Left lung (tissue), 10 donors: Measurements from ENCODE around the gene CACNA1C. TPM values are rescaled to one million over a fixed set of nuclear protein-coding genes. Genes with fewer than 3 reads are reported as not detected.

Experiments
- ATAC-seq: fragments of 200-7000 bp; cut with Tn5 transposase; one replicate; pipeline ENCODE4 v1.9.1; 2020; ENCODE audit warnings: moderate library complexity
- DNase-seq, 4 donors: peaks; one replicate each; pipeline ENCODE4 v3.0.0-alpha.2; 2013 to 2020
- H3K27ac ChIP-seq, 2 donors: fragments of 200-600 bp; sonication (generic) in 1 of 2; one replicate each; pipeline versions ENCODE4 v1.5.0 to v1.8.0; 2020 to 2021
- H3K27me3 ChIP-seq, 2 donors: fragments of 200-600 bp; sonication (generic) in 1 of 2; one replicate each; pipeline versions ENCODE4 v1.5.0 to v1.8.0; 2020 to 2021
- H3K36me3 ChIP-seq, 2 donors: fragments of 200-600 bp; sonication (generic) in 1 of 2; one replicate each; pipeline versions ENCODE4 v1.5.0 to v1.8.0; 2020 to 2021
- H3K4me1 ChIP-seq, 2 donors: fragments of 200-600 bp; one replicate each; pipeline ENCODE4 v1.8.0; 2021
- H3K4me3 ChIP-seq, 2 donors: fragments of 200-600 bp; sonication (generic) in 1 of 2; one replicate each; pipeline versions ENCODE4 v1.5.0 to v1.8.0; 2020 to 2021; ENCODE audit warnings: mild to moderate bottlenecking in 1 of 2
- H3K9me3 ChIP-seq, 2 donors: fragments of 200-600 bp; sonication (generic) in 1 of 2; one replicate each; pipeline versions ENCODE4 v1.5.0 to v1.8.0; 2020 to 2021
- intact Hi-C, 2 donors: fragments of 100-400 bp; cut with DNase I; formaldehyde crosslinking; loops; one replicate each; pipeline versions ENCODE4 v1.11.2 to v1.14.2; 2022
- polyA plus RNA-seq, 6 donors: library from polyadenylated mRNA; unstranded; fragments of 120-200 nt; gene quantifications; one replicate each; pipeline ENCODE4 v1.2.1, GENCODE V29; 2013; ENCODE audit not compliant: insufficient read length in 6 of 6
- total RNA-seq, 2 donors: library from RNA; stranded (reverse); fragmentation: NEBNext Ultra II Directional; extraction: Animal tissue kit (Norgen Biotek cat#: 25700); gene quantifications; one replicate each; pipeline ENCODE4 v1.2.1, GENCODE V29; 2021
- TF ChIP-seq, protein P1 (sequence below), 2 donors: fragments of 200-600 bp; sonication (generic) in 1 of 2; IDR thresholded peaks; one replicate each; pipeline versions ENCODE4 v1.5.0 to v1.8.0; 2021; ENCODE audit warnings: antibody characterized with exemption in 2 of 2
- donor health status: DM: no; HTN: yes; CAD: no.
- donor health status: DM: no; HTN: no; CAD: no.

The CACNA1C gene
- total and polyA plus RNA-seq, 8 donors, result 11.9 to 21.9 (median 14.2) TPM

DNA sequence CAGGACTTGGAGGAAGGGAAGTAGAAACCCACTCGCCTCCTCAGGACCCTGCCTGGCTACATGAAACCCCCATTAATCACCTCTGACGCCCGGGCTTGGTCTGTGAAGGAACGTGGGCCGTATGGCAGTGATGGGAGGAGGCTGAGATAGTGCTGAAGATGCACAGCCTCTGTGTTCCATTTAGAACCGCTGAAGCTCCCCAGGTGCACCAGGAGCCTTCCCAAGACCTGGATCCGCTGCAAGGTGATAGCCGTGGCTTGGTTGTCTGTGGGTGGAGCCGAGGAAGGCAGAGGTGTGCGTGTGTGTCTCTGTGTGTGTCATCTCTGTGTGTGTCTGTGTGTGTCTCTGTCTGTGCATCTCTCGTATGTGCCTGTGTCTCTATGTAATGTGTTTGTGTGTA lies 293.1 kb downstream of the CACNA1C start:
- DNase-seq, result no peak
- H3K4me1 ChIP-seq, result peaks cover 24 to 49% of the 10 kb centered on the region in 2 donors
- TF ChIP-seq, protein P1, sequence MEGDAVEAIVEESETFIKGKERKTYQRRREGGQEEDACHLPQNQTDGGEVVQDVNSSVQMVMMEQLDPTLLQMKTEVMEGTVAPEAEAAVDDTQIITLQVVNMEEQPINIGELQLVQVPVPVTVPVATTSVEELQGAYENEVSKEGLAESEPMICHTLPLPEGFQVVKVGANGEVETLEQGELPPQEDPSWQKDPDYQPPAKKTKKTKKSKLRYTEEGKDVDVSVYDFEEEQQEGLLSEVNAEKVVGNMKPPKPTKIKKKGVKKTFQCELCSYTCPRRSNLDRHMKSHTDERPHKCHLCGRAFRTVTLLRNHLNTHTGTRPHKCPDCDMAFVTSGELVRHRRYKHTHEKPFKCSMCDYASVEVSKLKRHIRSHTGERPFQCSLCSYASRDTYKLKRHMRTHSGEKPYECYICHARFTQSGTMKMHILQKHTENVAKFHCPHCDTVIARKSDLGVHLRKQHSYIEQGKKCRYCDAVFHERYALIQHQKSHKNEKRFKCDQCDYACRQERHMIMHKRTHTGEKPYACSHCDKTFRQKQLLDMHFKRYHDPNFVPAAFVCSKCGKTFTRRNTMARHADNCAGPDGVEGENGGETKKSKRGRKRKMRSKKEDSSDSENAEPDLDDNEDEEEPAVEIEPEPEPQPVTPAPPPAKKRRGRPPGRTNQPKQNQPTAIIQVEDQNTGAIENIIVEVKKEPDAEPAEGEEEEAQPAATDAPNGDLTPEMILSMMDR (IDR thresholded peaks at IDR 0.05), result no peak
- H3K9me3 ChIP-seq, result no peaks in the 10 kb centered on the region
- ATAC-seq, result no peak
- H3K36me3 ChIP-seq, result no peaks in the 10 kb centered on the region
- H3K4me3 ChIP-seq, result no peak overlapping the region
- H3K27ac ChIP-seq, result no peak overlapping the region
- no peaks in the 10 kb centered on the region for H3K27me3 ChIP-seq
- intact Hi-C loops, result no loop called here

DNA sequence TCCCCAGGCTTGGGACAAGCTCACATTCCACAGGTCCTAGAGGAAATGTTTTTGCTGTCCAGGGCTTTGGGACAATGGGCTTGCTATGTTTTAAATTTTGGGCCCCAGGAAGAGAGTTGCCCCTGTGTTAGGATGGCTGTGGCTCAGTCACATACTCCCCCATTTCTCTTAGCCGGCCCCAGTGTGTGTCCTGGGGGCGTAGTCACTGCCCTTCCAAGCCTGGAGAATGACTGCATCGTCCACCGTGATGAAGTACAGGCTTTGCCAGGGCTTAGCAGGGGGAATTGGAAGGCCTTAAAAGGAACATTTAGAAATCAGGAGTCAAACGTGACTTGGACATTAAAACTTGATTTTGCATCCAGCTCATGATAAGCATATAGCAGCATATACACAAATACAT lies 293.6 kb downstream of the CACNA1C start:
- DNase-seq, result no peak
- Histone ChIP-seq H3K4me3 (no peak overlapping the region), H3K9me3 (no peaks in the 10 kb centered on the region), H3K27me3 (no peaks in the 10 kb centered on the region), H3K4me1 (peaks cover 24 to 44% of the 10 kb centered on the region in 2 donors), H3K36me3 (no peaks in the 10 kb centered on the region), H3K27ac (no peak overlapping the region)
- no peak for ATAC-seq
- intact Hi-C loops, result no loop called here
- TF ChIP-seq, protein P1 (IDR thresholded peaks at IDR 0.05), result no peak

DNA sequence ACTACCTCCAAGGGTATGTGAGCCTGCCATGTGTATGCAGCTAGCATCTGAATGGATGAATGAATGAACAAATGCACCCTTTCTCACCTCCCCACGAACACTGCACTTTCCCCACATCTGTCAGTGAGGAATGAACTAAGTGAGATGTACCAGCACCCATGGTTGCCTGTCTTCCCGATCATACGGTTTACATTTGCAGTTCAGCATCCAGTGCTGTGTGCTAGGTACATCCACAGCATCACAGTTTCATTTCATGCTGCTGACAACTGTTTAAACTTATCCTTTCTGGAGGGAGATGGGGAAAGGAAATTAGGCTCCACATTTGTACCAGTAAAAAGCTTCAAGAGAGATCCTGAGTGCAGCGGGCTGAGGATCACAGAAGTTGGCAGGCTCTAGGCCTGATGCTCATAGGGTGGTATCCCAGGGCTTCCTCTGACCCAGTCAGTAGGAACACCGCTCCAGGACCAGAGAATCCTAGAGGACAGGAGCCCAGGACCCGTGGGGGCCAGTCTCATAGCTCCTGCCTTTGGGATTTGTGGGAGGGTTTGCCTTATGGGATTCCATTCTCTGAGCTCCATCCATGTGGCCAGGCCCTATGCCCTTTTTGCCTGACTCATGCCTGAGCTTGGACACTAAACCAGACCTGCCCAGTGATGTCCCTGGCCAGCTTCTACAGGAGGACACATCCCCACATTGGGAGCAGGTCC lies 294.5 kb downstream of the CACNA1C start:
- Histone ChIP-seq H3K9me3 (no peaks in the 10 kb centered on the region), H3K27me3 (no peaks in the 10 kb centered on the region), H3K36me3 (no peaks in the 10 kb centered on the region), H3K27ac (no peak overlapping the region), H3K4me1 (peaks cover 23 to 35% of the 10 kb centered on the region in 2 donors), H3K4me3 (no peak overlapping the region)
- TF ChIP-seq, protein P1 (IDR thresholded peaks at IDR 0.05), result no peak
- intact Hi-C loops, result no loop called here
- no peak for ATAC-seq
- no peak for DNase-seq

GRCh38 chr12:2347844-2348481 lies 295.2 kb downstream of the CACNA1C start:
- Histone ChIP-seq H3K27me3 (no peaks in the 10 kb centered on the region), H3K27ac (no peak overlapping the region), H3K4me3 (no peak overlapping the region), H3K36me3 (no peaks in the 10 kb centered on the region), H3K9me3 (no peaks in the 10 kb centered on the region), H3K4me1 (peaks cover 20 to 28% of the 10 kb centered on the region in 2 donors)
- intact Hi-C loops, result no loop called here
- no peak for DNase-seq
- no peak for ATAC-seq
- TF ChIP-seq, protein P1 (IDR thresholded peaks at IDR 0.05), result no peak

GRCh38 chr12:2348482-2348852 lies 295.7 kb downstream of the CACNA1C start:
- intact Hi-C loops, result no loop called here
- H3K4me3 ChIP-seq, result no peak overlapping the region
- H3K9me3 ChIP-seq, result no peaks in the 10 kb centered on the region
- TF ChIP-seq, protein P1 (IDR thresholded peaks at IDR 0.05), result no peak
- DNase-seq (no peak), ATAC-seq (no peak)
- no peaks in the 10 kb centered on the region for H3K27me3 ChIP-seq
- peaks cover 20 to 23% of the 10 kb centered on the region in 2 donors for H3K4me1 ChIP-seq
- no peaks in the 10 kb centered on the region for H3K36me3 ChIP-seq
- H3K27ac ChIP-seq, result no peak overlapping the region
